ENCODE results near the gene OCRL. TPM values are rescaled to one million over a fixed set of nuclear protein-coding genes. Genes with fewer than 3 reads are reported as not detected.

Gene OCRL
- total RNA-seq, 1 experiment from 2014 or later = 53.7 TPM

DNA sequence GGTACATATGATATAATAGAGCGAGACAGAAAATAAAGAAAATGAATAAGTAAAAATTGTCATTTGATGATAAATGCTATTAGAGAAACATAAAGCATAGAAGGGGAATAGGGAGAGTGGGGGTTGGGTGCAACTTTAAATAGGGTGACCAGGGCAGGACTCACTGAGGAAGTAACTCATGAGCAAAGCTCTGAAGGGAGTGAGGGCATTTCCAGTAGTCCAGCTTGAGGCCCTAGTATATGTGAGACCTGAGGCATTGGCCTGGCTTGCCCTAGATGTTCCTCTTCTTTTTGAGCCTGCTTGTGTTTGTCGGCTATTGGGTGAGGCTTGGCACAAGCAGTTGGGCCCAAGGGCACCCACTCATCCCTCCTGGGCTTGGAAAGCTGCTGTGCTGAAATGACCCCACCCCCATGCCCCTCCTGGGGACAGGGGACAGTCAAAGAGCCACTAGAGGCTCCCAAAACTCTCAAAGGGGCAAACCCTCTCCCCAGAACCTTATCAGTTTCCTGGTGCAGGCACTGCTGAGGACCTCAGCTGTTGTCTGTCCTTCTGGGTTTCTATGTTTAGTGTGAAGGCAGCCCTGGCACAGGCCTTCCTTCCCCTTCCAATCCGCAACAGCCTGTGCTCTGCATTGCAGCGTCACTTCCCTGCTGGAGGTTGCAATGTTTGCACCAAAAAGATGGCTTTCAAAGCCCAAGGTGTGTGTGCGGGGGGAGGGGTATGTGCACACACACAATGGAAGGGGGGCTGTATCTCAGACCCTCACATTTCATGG lies 74.6 kb downstream of the OCRL start:
- Histone ChIP-seq H3K36me3 (ENCODE audit: control insufficient read depth, insufficient read depth, low read length) (no peaks in the 10 kb centered on the region), H3K4me1 (ENCODE audit: control insufficient read depth, insufficient read depth, low read length) (no peaks in the 10 kb centered on the region), H3K27ac (ENCODE audit: low read length) (no peak overlapping the region), H3K4me3 (ENCODE audit: low read depth in 2 of 2, low read length in 2 of 2) (no peak overlapping the region), H3K27me3 (ENCODE audit: control insufficient read depth, insufficient read depth, low read length) (no peaks in the 10 kb centered on the region), H3K9me3 (ENCODE audit: control insufficient read depth, insufficient read depth, low read depth, low read length) (no peaks in the 10 kb centered on the region)
- CTCF ChIA-PET = no interaction called here
- intact Hi-C loops (cut with micrococcal nuclease; ENCODE audit: unreplicated experiment) (no loop called here), in situ Hi-C loops (cut with HindIII; ENCODE audit: low pct_unique_long_range_greater_than_20kb, low sequenced_read_pairs) (no loop called here)
- DNase-seq (ENCODE audit: low read depth, low spot score) = no peak
- BruUV-seq (replicated peaks) = no TSS peak
- ATAC-seq = no peak
- POLR2A ChIA-PET = no interaction called here
- TF ChIP-seq REST (IDR thresholded peaks at IDR 0.05; ENCODE audit: insufficient read depth in 1 of 2, low read depth in 2 of 2, low read length in 1 of 2) (no peak), POLR2AphosphoS5 (IDR thresholded peaks at IDR 0.05; ENCODE audit: low read depth, low read length) (no peak), SIN3A (IDR thresholded peaks at IDR 0.05; ENCODE audit: borderline replicate concordance, insufficient read depth, low read depth, low read length) (no peak), CTCF (IDR thresholded peaks at IDR 0.05) (no peak), TCF7L2 (IDR thresholded peaks at IDR 0.05; ENCODE audit: low read depth, low read length) (no peak)

GRCh38 chrX:129617420-129617819 lies 77.4 kb downstream of the OCRL start:
- no peaks in the 10 kb centered on the region for H3K9me3 ChIP-seq (ENCODE audit: control insufficient read depth, insufficient read depth, low read depth, low read length)
- no peak overlapping the region for H3K27ac ChIP-seq (ENCODE audit: low read length)
- H3K4me3 ChIP-seq (ENCODE audit: low read depth in 2 of 2, low read length in 2 of 2) = no peak overlapping the region
- BruUV-seq (replicated peaks) = no TSS peak
- intact Hi-C loops (cut with micrococcal nuclease; ENCODE audit: unreplicated experiment) = no loop called here
- H3K36me3 ChIP-seq (ENCODE audit: control insufficient read depth, insufficient read depth, low read length) = no peaks in the 10 kb centered on the region
- no peak for DNase-seq (ENCODE audit: low read depth, low spot score)
- ChIA-PET CTCF (no interaction called here), POLR2A (interaction anchor here (0.6 kb wide), 1 partner anchor 37 kb away, joined by 3 read pairs; the partner anchor contains the start of gene APLN)
- no peak for ATAC-seq
- TF ChIP-seq POLR2AphosphoS5 (IDR thresholded peaks at IDR 0.05; ENCODE audit: low read depth, low read length) = no peak
- no peak for TF ChIP-seq CTCF (IDR thresholded peaks at IDR 0.05)
- no peak for TF ChIP-seq REST (IDR thresholded peaks at IDR 0.05; ENCODE audit: insufficient read depth in 1 of 2, low read depth in 2 of 2, low read length in 1 of 2)
- TF ChIP-seq TCF7L2 (IDR thresholded peaks at IDR 0.05; ENCODE audit: low read depth, low read length) = no peak
- no peak for TF ChIP-seq SIN3A (IDR thresholded peaks at IDR 0.05; ENCODE audit: borderline replicate concordance, insufficient read depth, low read depth, low read length)
- H3K4me1 ChIP-seq (ENCODE audit: control insufficient read depth, insufficient read depth, low read length) = no peaks in the 10 kb centered on the region
- H3K27me3 ChIP-seq (ENCODE audit: control insufficient read depth, insufficient read depth, low read length) = no peaks in the 10 kb centered on the region
- in situ Hi-C loops (cut with HindIII; ENCODE audit: low pct_unique_long_range_greater_than_20kb, low sequenced_read_pairs) = no loop called here

Data from Panc1 (cell line).